ENCODE data around the gene TMEM18.

GRCh38 chr2:671072-671471, 6.1 kb downstream of the TMEM18 start:
- TF ChIP-seq POLR2A (IDR thresholded peaks at IDR 0.05): no peak
- TF ChIP-seq, protein P1, sequence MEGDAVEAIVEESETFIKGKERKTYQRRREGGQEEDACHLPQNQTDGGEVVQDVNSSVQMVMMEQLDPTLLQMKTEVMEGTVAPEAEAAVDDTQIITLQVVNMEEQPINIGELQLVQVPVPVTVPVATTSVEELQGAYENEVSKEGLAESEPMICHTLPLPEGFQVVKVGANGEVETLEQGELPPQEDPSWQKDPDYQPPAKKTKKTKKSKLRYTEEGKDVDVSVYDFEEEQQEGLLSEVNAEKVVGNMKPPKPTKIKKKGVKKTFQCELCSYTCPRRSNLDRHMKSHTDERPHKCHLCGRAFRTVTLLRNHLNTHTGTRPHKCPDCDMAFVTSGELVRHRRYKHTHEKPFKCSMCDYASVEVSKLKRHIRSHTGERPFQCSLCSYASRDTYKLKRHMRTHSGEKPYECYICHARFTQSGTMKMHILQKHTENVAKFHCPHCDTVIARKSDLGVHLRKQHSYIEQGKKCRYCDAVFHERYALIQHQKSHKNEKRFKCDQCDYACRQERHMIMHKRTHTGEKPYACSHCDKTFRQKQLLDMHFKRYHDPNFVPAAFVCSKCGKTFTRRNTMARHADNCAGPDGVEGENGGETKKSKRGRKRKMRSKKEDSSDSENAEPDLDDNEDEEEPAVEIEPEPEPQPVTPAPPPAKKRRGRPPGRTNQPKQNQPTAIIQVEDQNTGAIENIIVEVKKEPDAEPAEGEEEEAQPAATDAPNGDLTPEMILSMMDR (IDR thresholded peaks at IDR 0.05): no peak
